Tibial nerve (tissue), 4 donors: ENCODE results near the gene VPS13D. TPM values are rescaled to one million over a fixed set of nuclear protein-coding genes. Genes with fewer than 3 reads are reported as not detected.

ENCODE experiments used
- DNase-seq, 2 donors: peaks; one replicate each; pipeline ENCODE4 v3.0.0-alpha.2; 2019; ENCODE audit warnings: low spot score in 2 of 2
- H3K27ac ChIP-seq, 4 donors: fragments of 200-600 bp; sonication (generic) in 3 of 4; one replicate each; pipeline ENCODE4 v1.5.1; 2017 to 2019; ENCODE audit warnings: mild to moderate bottlenecking in 1 of 4
- H3K27me3 ChIP-seq, 2 donors: fragments of 200-600 bp; sonication (generic) in 1 of 2; one replicate each; pipeline versions ENCODE4 v1.5.1 to v1.6.0; 2017 to 2019
- H3K36me3 ChIP-seq, 3 donors: fragments of 200-600 bp; sonication (generic); one replicate each; pipeline ENCODE4 v1.5.1; 2018 to 2019
- H3K4me1 ChIP-seq, 4 donors: fragments of 200-600 bp; sonication (generic) in 3 of 4; one replicate each; pipeline ENCODE4 v1.5.1; 2017 to 2019
- H3K4me3 ChIP-seq, 4 donors: fragments of 200-600 bp; sonication (generic) in 3 of 4; one replicate each; pipeline ENCODE4 v1.5.1; 2017 to 2019; ENCODE audit warnings: mild to moderate bottlenecking in 1 of 4, moderate library complexity in 1 of 4
- H3K9me3 ChIP-seq, 4 donors: fragments of 200-600 bp; sonication (generic) in 3 of 4; one replicate each; pipeline ENCODE4 v1.5.1; 2017 to 2019
- EP300 ChIP-seq, 2 donors: sonication (generic); formaldehyde crosslinking; IDR thresholded peaks; one replicate each; pipeline ENCODE4 v1.6.1; 2017; ENCODE audit warnings: antibody characterized with exemption in 2 of 2, mild to moderate bottlenecking in 1 of 2
- POLR2A ChIP-seq, 2 donors: fragments of 450-650 bp; IDR thresholded peaks; one replicate each; pipeline ENCODE4 v1.6.1; 2017; ENCODE audit warnings: antibody characterized with exemption in 2 of 2, mild to moderate bottlenecking in 2 of 2, moderate library complexity in 2 of 2
- WGBS, 2 donors: methylation state at CpG; one replicate each; pipeline ENCODE4 v1.1.5; 2018; 5-methylcytosine and 5-hydroxymethylcytosine counted together
- total RNA-seq, 4 donors: library from RNA; depleted of rRNA; stranded (reverse); fragments of >200 nt; gene quantifications; one replicate each; pipeline ENCODE4 v1.1.0, GENCODE V29; 2016
- TF ChIP-seq, protein P1 (sequence below), 5 experiments: fragments of 200-600 bp in 3 of 5; fragments of 450-650 bp in 2 of 5; sonication (generic) in 3 of 5; IDR thresholded peaks; one replicate each; pipeline ENCODE4 v1.5.1; 2016 to 2019; ENCODE audit warnings: antibody characterized with exemption in 5 of 5, mild to moderate bottlenecking in 3 of 5, moderate library complexity in 2 of 5

VPS13D gene
- total RNA-seq, 4 donors from 2014 or later: 99.2 to 132 (median 110) TPM

DNA sequence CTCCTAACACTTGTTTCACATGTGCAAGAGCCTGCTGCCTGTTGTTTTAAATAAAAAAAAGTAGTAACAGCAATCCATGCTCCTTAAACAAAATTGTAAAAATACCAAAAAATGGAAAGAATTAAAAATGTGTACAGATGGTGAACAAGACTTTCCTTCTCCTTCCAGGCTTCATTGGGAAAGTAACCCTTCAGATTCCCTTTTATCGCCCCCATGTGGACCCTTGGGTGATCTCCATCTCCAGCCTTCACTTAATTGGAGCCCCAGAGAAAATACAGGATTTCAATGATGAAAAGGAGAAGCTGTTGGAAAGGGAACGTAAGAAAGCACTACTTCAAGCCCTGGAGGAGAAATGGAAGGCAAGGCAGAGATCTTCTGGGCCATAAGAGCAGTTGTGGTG, 14.2 kb downstream of the VPS13D start:
- Histone ChIP-seq H3K27ac (no peak overlapping the region), H3K36me3 (peaks cover 0 to 88% (median 8%) of the 10 kb centered on the region in 3 donors), H3K4me1 (no peaks in the 10 kb centered on the region), H3K4me3 (no peak overlapping the region), H3K9me3 (no peaks in the 10 kb centered on the region), H3K27me3 (no peaks in the 10 kb centered on the region)
- DNase-seq: no peak
- 67 to 71% methylated on average over 2 of the region's 2 CpGs for WGBS, 2 donors
- TF ChIP-seq POLR2A (IDR thresholded peaks at IDR 0.05): no peak
- TF ChIP-seq, protein P1, sequence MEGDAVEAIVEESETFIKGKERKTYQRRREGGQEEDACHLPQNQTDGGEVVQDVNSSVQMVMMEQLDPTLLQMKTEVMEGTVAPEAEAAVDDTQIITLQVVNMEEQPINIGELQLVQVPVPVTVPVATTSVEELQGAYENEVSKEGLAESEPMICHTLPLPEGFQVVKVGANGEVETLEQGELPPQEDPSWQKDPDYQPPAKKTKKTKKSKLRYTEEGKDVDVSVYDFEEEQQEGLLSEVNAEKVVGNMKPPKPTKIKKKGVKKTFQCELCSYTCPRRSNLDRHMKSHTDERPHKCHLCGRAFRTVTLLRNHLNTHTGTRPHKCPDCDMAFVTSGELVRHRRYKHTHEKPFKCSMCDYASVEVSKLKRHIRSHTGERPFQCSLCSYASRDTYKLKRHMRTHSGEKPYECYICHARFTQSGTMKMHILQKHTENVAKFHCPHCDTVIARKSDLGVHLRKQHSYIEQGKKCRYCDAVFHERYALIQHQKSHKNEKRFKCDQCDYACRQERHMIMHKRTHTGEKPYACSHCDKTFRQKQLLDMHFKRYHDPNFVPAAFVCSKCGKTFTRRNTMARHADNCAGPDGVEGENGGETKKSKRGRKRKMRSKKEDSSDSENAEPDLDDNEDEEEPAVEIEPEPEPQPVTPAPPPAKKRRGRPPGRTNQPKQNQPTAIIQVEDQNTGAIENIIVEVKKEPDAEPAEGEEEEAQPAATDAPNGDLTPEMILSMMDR (IDR thresholded peaks at IDR 0.05): peak in 1 of 5 experiments; percentile 17

DNA sequence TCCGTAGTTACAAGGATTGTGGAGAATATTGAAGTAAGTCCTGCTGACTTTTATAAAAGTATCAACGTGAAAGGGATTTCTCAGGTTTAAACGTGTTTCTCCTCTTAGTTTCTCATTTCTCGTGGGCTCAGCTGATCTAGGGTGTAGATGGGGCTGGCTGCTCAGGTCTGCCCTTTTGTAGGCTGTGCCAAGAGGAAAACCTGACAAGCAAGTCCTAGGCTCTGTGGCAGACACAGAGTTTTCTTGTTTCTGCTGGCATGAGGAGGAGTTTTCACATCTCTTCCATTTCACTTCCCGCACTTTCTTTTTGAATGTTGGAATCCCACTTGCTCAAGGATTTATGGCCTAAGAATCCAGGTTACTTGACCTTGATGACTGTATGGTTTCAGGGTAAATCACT, 14.8 kb downstream of the VPS13D start:
- H3K27me3 ChIP-seq: no peaks in the 10 kb centered on the region
- H3K27ac ChIP-seq: no peak overlapping the region
- peaks cover under 1 to 88% (median 12%) of the 10 kb centered on the region in 3 donors for H3K36me3 ChIP-seq
- H3K4me1 ChIP-seq: no peaks in the 10 kb centered on the region
- no peaks in the 10 kb centered on the region for H3K9me3 ChIP-seq
- no peak for DNase-seq
- WGBS, 2 donors: 83 to 92% methylated on average over 5 of the region's 5 CpGs
- TF ChIP-seq EP300 (IDR thresholded peaks at IDR 0.05): no peak
- TF ChIP-seq, protein P1 (IDR thresholded peaks at IDR 0.05): no peak
- TF ChIP-seq POLR2A (IDR thresholded peaks at IDR 0.05): no peak
- no peak overlapping the region for H3K4me3 ChIP-seq

DNA sequence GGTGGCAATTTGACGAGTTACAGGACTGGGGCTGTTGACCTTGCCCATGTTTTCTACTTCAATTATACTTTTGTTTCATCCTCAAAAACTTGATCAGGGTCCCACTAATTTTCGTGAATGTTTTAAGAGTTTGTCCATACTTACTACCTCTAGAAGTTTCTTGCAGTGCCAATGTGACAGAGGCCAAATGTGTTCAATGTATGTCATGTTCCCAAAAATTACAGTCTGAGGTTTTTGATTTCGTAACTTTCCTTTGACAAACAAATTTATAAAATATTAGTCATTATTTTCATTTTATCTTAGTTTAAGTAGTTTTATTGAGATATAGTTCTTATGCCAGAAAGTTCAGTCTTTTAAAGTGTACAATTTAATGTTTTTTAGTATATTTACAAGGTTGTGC, 15.3 kb downstream of the VPS13D start:
- H3K36me3 ChIP-seq: peaks cover 5 to 89% (median 12%) of the 10 kb centered on the region in 3 donors
- H3K4me1 ChIP-seq: no peaks in the 10 kb centered on the region
- H3K4me3 ChIP-seq: no peak overlapping the region
- no peak overlapping the region for H3K27ac ChIP-seq
- TF ChIP-seq EP300 (IDR thresholded peaks at IDR 0.05): no peak
- TF ChIP-seq POLR2A (IDR thresholded peaks at IDR 0.05): no peak
- TF ChIP-seq, protein P1 (IDR thresholded peaks at IDR 0.05): no peak
- no peaks in the 10 kb centered on the region for H3K9me3 ChIP-seq
- H3K27me3 ChIP-seq: no peaks in the 10 kb centered on the region
- WGBS, 2 donors: 63 to 77% methylated on average over 3 of the region's 3 CpGs
- no peak for DNase-seq

DNA sequence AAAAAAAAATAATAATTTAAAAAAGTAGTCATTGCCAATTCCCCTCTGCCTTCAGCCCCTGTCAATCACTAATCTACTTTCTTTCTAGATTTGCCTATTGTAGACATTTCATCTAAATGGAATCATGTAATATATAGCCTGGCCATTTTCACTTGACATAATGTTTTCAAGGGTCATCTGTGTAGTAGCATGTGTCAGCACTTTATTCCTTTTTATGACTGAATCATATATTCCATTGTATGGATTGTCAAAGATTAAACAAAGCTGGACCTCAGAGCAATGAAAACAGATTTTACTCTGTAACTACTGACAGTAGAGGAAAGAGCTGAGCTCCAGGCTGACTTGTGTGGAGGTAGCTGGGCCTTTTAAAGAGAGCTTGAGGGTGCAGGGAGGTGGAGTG, 15.9 kb downstream of the VPS13D start:
- Histone ChIP-seq H3K27ac (no peak overlapping the region), H3K27me3 (no peaks in the 10 kb centered on the region), H3K4me3 (no peak overlapping the region), H3K9me3 (no peaks in the 10 kb centered on the region), H3K36me3 (peaks cover 5 to 93% (median 12%) of the 10 kb centered on the region in 3 donors), H3K4me1 (no peaks in the 10 kb centered on the region)
- DNase-seq: no peak
- no peak for TF ChIP-seq POLR2A (IDR thresholded peaks at IDR 0.05)
- TF ChIP-seq, protein P1 (IDR thresholded peaks at IDR 0.05): no peak

DNA sequence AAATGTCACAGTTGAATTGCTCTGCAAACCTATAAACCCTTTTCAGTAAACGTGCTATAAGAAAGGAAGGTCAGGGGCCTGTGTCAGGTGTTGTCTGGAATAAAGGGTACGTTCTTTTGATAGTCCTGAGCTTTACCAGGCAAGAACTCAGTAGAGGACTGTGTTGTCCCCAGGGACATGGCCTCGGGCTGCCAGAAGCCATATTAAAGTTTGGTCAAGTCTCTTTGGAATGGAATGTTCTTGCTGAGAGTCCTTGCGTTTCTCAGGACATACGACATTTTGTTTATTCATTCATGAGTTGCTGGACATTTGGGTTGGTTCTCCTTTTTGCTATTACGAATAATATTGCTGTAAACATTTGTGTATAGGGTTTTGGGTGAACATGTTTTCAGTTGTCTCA, 16.8 kb downstream of the VPS13D start:
- Histone ChIP-seq H3K9me3 (no peaks in the 10 kb centered on the region), H3K36me3 (peaks cover 5 to 92% (median 9%) of the 10 kb centered on the region in 3 donors), H3K4me1 (no peaks in the 10 kb centered on the region), H3K4me3 (no peak overlapping the region), H3K27me3 (no peaks in the 10 kb centered on the region), H3K27ac (no peak overlapping the region)
- DNase-seq: no peak
- 76 to 85% methylated on average over 6 of the region's 6 CpGs for WGBS, 2 donors
- TF ChIP-seq, protein P1 (IDR thresholded peaks at IDR 0.05): no peak
- no peak for TF ChIP-seq EP300 (IDR thresholded peaks at IDR 0.05)
- no peak for TF ChIP-seq POLR2A (IDR thresholded peaks at IDR 0.05)
